ENCODE results near the gene SLC4A5.

DNA sequence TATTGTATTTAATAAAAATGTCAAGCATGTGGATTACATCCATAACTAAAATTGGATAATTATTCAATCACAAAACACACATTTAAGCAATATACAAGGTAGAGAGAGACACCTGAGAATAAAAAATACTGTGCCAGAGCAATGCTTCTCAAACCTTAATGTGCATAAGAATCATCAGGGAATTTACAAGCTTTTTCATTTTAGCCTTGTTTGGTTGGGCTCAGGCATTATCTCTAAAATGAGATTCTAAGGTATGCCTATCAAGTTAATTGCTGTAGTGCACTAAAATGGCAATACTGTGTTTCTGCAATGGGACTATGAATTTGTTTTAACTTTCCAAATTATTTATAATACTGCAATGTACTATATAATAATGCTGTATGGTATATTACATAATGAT, 165.5 kb downstream of the SLC4A5 start:
- no peak for TF ChIP-seq SUZ12 (IDR thresholded peaks at IDR 0.05)
- TF ChIP-seq HDGF (IDR thresholded peaks at IDR 0.05; ENCODE audit: borderline replicate concordance) = no peak
- no peak for TF ChIP-seq TARDBP (IDR thresholded peaks at IDR 0.05)
